ENCODE data around the gene OPCML.

GRCh38 chr11:133216813-133217212, 315.5 kb downstream of the OPCML start:
- TF ChIP-seq POLR2AphosphoS5 (IDR thresholded peaks at IDR 0.05) = no peak
- TF ChIP-seq, protein P1, sequence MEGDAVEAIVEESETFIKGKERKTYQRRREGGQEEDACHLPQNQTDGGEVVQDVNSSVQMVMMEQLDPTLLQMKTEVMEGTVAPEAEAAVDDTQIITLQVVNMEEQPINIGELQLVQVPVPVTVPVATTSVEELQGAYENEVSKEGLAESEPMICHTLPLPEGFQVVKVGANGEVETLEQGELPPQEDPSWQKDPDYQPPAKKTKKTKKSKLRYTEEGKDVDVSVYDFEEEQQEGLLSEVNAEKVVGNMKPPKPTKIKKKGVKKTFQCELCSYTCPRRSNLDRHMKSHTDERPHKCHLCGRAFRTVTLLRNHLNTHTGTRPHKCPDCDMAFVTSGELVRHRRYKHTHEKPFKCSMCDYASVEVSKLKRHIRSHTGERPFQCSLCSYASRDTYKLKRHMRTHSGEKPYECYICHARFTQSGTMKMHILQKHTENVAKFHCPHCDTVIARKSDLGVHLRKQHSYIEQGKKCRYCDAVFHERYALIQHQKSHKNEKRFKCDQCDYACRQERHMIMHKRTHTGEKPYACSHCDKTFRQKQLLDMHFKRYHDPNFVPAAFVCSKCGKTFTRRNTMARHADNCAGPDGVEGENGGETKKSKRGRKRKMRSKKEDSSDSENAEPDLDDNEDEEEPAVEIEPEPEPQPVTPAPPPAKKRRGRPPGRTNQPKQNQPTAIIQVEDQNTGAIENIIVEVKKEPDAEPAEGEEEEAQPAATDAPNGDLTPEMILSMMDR (IDR thresholded peaks at IDR 0.05) = no peak
- no peak for TF ChIP-seq POLR2A (IDR thresholded peaks at IDR 0.05; ENCODE audit: low read depth)
- TF ChIP-seq EP300 (IDR thresholded peaks at IDR 0.05) = no peak

Data from esophagus muscularis mucosa (tissue), 4 donors.